HG02938 (cell line): Measurements from ENCODE around the gene OR2H1.

Experiments used
- ATAC-seq: cut with Tn5 transposase; IDR thresholded peaks from one replicate; pipeline ENCODE4 v1.9.1; 2021; ENCODE audit warnings: mild to moderate bottlenecking, moderate library complexity; ENCODE audit not compliant: unreplicated experiment

The OR2H1 gene

GRCh38 chr6:29483186-29483585 is 26.2 kb downstream of the OR2H1 start:
- no peak for ATAC-seq

- ATAC-seq, result no peak
These were observed 26.8 kb downstream of the OR2H1 start for GRCh38 chr6:29483735-29484134.

GRCh38 chr6:29486577-29486976 is 29.6 kb downstream of the OR2H1 start:
- no peak for ATAC-seq

GRCh38 chr6:29487131-29487530 is 30.2 kb downstream of the OR2H1 start:
- ATAC-seq, result no peak

GRCh38 chr6:29487660-29488059 is 30.7 kb downstream of the OR2H1 start, which contains the start of gene MAS1L:
MAS1L (minus strand) TSS chr6:29487956; CDS start chr6:29487902, 54 bp downstream.
- ATAC-seq, result no peak

GRCh38 chr6:29488874-29489273 is 31.9 kb downstream of the OR2H1 start:
- ATAC-seq, result no peak

GRCh38 chr6:29489286-29489685 is 32.3 kb downstream of the OR2H1 start:
- no peak for ATAC-seq

GRCh38 chr6:29490055-29490454 is 33.1 kb downstream of the OR2H1 start:
- ATAC-seq, result no peak

- no peak for ATAC-seq
These were observed 33.6 kb downstream of the OR2H1 start for GRCh38 chr6:29490552-29490951.

GRCh38 chr6:29491574-29491973 is 34.6 kb downstream of the OR2H1 start:
- ATAC-seq, result no peak

GRCh38 chr6:29493261-29493660 is 36.3 kb downstream of the OR2H1 start:
- no peak for ATAC-seq

GRCh38 chr6:29494131-29494530 is 37.2 kb downstream of the OR2H1 start:
- ATAC-seq, result no peak

GRCh38 chr6:29495571-29495970 is 38.6 kb downstream of the OR2H1 start:
- no peak for ATAC-seq

- no peak for ATAC-seq
These were observed 40.0 kb downstream of the OR2H1 start for GRCh38 chr6:29496961-29497360.

- no peak for ATAC-seq
These were observed 42.7 kb downstream of the OR2H1 start for GRCh38 chr6:29499704-29500103.

GRCh38 chr6:29500594-29500993 is 43.6 kb downstream of the OR2H1 start:
- ATAC-seq, result no peak

GRCh38 chr6:29501106-29501505 is 44.2 kb downstream of the OR2H1 start:
- no peak for ATAC-seq

- no peak for ATAC-seq
These were observed 45.2 kb downstream of the OR2H1 start for GRCh38 chr6:29502181-29502580.

- no peak for ATAC-seq
These were observed 45.6 kb downstream of the OR2H1 start for GRCh38 chr6:29502597-29502996.

- no peak for ATAC-seq
These were observed 48.0 kb downstream of the OR2H1 start for GRCh38 chr6:29504961-29505360.

GRCh38 chr6:29505808-29506207 is 48.9 kb downstream of the OR2H1 start:
- ATAC-seq, result no peak

GRCh38 chr6:29506446-29507067 is 49.6 kb downstream of the OR2H1 start:
- ATAC-seq, result no peak

- ATAC-seq, result no peak
These were observed 50.4 kb downstream of the OR2H1 start for GRCh38 chr6:29507319-29507718.
